NT2/D1 (cell line): ENCODE data around the gene ADH5.
"Not testable (repeated sequence)": the region's sequence is repeated elsewhere in the genome, so short reads cannot be mapped to it uniquely, and the experiment has no call there.

Source experiments
- DNase-seq: peaks from one replicate; pipeline ENCODE4 v3.0.0-alpha.2; 2011; ENCODE audit warnings: low read depth, low spot score
- H3K27me3 ChIP-seq: 2 replicates; pipeline ENCODE4 v1.6.0; 2011; ENCODE audit warnings: mild to moderate bottlenecking; ENCODE audit not compliant: insufficient read length, insufficient read depth
- H3K36me3 ChIP-seq: 2 replicates; pipeline ENCODE4 v1.6.1; 2011; ENCODE audit warnings: mild to moderate bottlenecking, low read length, mixed read lengths; ENCODE audit not compliant: insufficient read depth, insufficient read length
- H3K4me1 ChIP-seq: 2 replicates; pipeline ENCODE4 v1.5.1; 2011; ENCODE audit not compliant: insufficient read depth, insufficient read length
- H3K4me3 ChIP-seq: 2 replicates; pipeline ENCODE4 v1.5.1; 2011; ENCODE audit warnings: low read depth; ENCODE audit not compliant: insufficient read length
- H3K9ac ChIP-seq: 2 replicates; pipeline ENCODE4 v1.6.0; 2011; ENCODE audit warnings: low read depth; ENCODE audit not compliant: insufficient read length
- H3K9me3 ChIP-seq: 2 replicates; pipeline ENCODE4 v1.5.1; 2011; ENCODE audit warnings: mild to moderate bottlenecking, low read length; ENCODE audit not compliant: insufficient read depth
- SUZ12 ChIP-seq: IDR thresholded peaks from 2 replicates; pipeline ENCODE4 v1.6.1; 2011; ENCODE audit not compliant: insufficient read length, insufficient read depth; ENCODE audit errors: extremely low read depth
- YY1 ChIP-seq: IDR thresholded peaks from 2 replicates; pipeline ENCODE4 v1.6.1; 2011; ENCODE audit not compliant: insufficient read length, insufficient read depth
- ZNF274 ChIP-seq: IDR thresholded peaks from 2 replicates; pipeline ENCODE4 v1.6.1; 2011; ENCODE audit warnings: mild to moderate bottlenecking, low read depth, low read length

ADH5 gene

DNA sequence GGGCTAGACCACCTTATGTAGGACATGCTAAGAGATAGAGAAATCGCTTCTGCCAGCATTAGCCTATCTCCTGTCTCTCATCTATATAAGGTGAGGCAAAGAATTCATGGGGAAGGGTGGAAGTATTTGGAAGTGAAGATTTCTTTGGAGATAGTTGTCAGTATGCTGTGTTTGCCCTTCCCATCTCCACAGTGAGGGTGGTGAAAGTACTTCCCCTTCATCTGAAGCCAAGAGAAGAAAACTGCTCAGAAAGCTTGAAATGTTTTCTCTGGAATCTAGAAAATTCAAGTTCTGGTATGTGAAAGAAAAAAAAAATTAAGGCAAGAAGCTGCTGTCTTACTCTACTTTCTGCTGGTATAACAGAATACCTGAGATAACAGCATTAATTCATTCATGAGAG, 12.3 kb upstream of the ADH5 start:
- Histone ChIP-seq H3K4me3 (no peak overlapping the region), H3K36me3 (peaks cover 5% of the 10 kb centered on the region), H3K27me3 (no peaks in the 10 kb centered on the region), H3K4me1 (no peaks in the 10 kb centered on the region), H3K9me3 (peaks cover 4% of the 10 kb centered on the region; the same call in 1 of the 2 replicates), H3K9ac (no peak overlapping the region)
- DNase-seq = no peak
- no peak for TF ChIP-seq ZNF274
- TF ChIP-seq YY1 = no peak
- TF ChIP-seq SUZ12 = no peak

- H3K4me1 ChIP-seq, H3K27me3 ChIP-seq, H3K36me3 ChIP-seq, DNase-seq, H3K4me3 ChIP-seq, H3K9ac ChIP-seq, H3K9me3 ChIP-seq: not testable (repeated sequence)
Observed at GRCh38 chr4:99099814-99100213, 11.2 kb upstream of the ADH5 start.

DNA sequence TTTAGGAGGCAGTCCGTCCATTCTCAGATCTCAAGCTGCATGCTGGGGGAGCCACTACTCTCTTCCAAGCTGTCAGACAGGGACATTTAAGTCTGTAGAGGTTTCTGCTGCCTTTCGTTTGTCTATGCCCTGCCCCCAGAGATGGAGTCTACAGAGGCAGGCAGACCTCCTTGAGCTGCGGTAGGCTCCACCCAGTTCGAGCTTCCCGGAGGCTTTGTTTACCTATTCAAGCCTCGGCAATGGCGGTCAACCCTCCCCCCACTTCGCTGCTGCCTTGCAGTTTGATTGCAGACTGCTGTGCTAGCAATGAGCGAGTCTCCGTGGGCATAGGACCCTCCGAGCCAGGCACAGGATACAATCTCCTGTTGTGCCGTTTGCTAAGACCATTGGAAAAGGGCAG, 10.7 kb upstream of the ADH5 start:
- DNase-seq = no peak
- Histone ChIP-seq H3K36me3 (peaks cover 5% of the 10 kb centered on the region), H3K4me3 (no peak overlapping the region), H3K9me3 (peaks cover 4% of the 10 kb centered on the region; the same call in 1 of the 2 replicates), H3K9ac (no peak overlapping the region), H3K27me3 (no peaks in the 10 kb centered on the region), H3K4me1 (no peaks in the 10 kb centered on the region)
- TF ChIP-seq SUZ12 (no peak), YY1 (no peak), ZNF274 (no peak)

- not testable (repeated sequence) for H3K4me1 ChIP-seq, H3K9ac ChIP-seq, H3K27me3 ChIP-seq, DNase-seq, H3K4me3 ChIP-seq, H3K9me3 ChIP-seq, H3K36me3 ChIP-seq
Observed at GRCh38 chr4:99091841-99092240, 3.3 kb upstream of the ADH5 start.

GRCh38 chr4:99091216-99091575, 2.6 kb upstream of the ADH5 start:
- no peaks in the 10 kb centered on the region for H3K27me3 ChIP-seq
- H3K9ac ChIP-seq = no peak overlapping the region
- TF ChIP-seq YY1 = no peak
- no peak for TF ChIP-seq ZNF274
- no peak for TF ChIP-seq SUZ12
- no peaks in the 10 kb centered on the region for H3K4me1 ChIP-seq
- no peak overlapping the region for H3K4me3 ChIP-seq
- H3K9me3 ChIP-seq = no peaks in the 10 kb centered on the region
- no peak for DNase-seq
- no peaks in the 10 kb centered on the region for H3K36me3 ChIP-seq

- H3K9me3 ChIP-seq = no peaks in the 10 kb centered on the region
- no peak overlapping the region for H3K9ac ChIP-seq
- no peaks in the 10 kb centered on the region for H3K4me1 ChIP-seq
- H3K4me3 ChIP-seq = no peak overlapping the region
- H3K27me3 ChIP-seq = no peaks in the 10 kb centered on the region
- H3K36me3 ChIP-seq = peaks cover under 1% of the 10 kb centered on the region
- TF ChIP-seq SUZ12 (no peak), ZNF274 (no peak), YY1 (no peak)
- no peak for DNase-seq
Observed at GRCh38 chr4:99090481-99091215, 2.1 kb upstream of the ADH5 start.

- TF ChIP-seq ZNF274 (no peak), YY1 (no peak), SUZ12 (no peak)
- H3K4me1 ChIP-seq = no peaks in the 10 kb centered on the region
- no peaks in the 10 kb centered on the region for H3K9me3 ChIP-seq
- peak; percentile 16 for DNase-seq
- peak overlapping the region; percentile 79 for H3K4me3 ChIP-seq
- no peaks in the 10 kb centered on the region for H3K27me3 ChIP-seq
- H3K9ac ChIP-seq = peak overlapping the region; percentile 86
- H3K36me3 ChIP-seq = peaks cover 27% of the 10 kb centered on the region
Observed at GRCh38 chr4:99088023-99088449, 552 bp downstream of the ADH5 start.

GRCh38 chr4:99084595-99084994, 4.0 kb downstream of the ADH5 start:
- H3K9me3 ChIP-seq = no peaks in the 10 kb centered on the region
- no peaks in the 10 kb centered on the region for H3K4me1 ChIP-seq
- TF ChIP-seq YY1 (no peak), ZNF274 (no peak)
- H3K4me3 ChIP-seq = no peak overlapping the region
- no peak for DNase-seq
- H3K36me3 ChIP-seq = peaks cover 58% of the 10 kb centered on the region
- no peaks in the 10 kb centered on the region for H3K27me3 ChIP-seq
- H3K9ac ChIP-seq = no peak overlapping the region
